Stimulated activated CD8-positive, alpha-beta memory T cell treated with anti-CD3 and anti-CD28 coated beads, Interleukin-12 subunit alpha, Interleukin-12 subunit beta, amount 100 ng/mL, for 24 hours (primary cell): ENCODE measurements around the gene RTL3.
"Not testable (repeated sequence)": the region's sequence is repeated elsewhere in the genome, so short reads cannot be mapped to it uniquely, and the experiment has no call there.

Source experiments
- DNase-seq: peaks from one replicate; pipeline ENCODE4 v3.0.0-alpha.2; 2020; ENCODE audit errors: extremely low read depth

RTL3 gene, protein sequence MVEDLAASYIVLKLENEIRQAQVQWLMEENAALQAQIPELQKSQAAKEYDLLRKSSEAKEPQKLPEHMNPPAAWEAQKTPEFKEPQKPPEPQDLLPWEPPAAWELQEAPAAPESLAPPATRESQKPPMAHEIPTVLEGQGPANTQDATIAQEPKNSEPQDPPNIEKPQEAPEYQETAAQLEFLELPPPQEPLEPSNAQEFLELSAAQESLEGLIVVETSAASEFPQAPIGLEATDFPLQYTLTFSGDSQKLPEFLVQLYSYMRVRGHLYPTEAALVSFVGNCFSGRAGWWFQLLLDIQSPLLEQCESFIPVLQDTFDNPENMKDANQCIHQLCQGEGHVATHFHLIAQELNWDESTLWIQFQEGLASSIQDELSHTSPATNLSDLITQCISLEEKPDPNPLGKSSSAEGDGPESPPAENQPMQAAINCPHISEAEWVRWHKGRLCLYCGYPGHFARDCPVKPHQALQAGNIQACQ

DNA sequence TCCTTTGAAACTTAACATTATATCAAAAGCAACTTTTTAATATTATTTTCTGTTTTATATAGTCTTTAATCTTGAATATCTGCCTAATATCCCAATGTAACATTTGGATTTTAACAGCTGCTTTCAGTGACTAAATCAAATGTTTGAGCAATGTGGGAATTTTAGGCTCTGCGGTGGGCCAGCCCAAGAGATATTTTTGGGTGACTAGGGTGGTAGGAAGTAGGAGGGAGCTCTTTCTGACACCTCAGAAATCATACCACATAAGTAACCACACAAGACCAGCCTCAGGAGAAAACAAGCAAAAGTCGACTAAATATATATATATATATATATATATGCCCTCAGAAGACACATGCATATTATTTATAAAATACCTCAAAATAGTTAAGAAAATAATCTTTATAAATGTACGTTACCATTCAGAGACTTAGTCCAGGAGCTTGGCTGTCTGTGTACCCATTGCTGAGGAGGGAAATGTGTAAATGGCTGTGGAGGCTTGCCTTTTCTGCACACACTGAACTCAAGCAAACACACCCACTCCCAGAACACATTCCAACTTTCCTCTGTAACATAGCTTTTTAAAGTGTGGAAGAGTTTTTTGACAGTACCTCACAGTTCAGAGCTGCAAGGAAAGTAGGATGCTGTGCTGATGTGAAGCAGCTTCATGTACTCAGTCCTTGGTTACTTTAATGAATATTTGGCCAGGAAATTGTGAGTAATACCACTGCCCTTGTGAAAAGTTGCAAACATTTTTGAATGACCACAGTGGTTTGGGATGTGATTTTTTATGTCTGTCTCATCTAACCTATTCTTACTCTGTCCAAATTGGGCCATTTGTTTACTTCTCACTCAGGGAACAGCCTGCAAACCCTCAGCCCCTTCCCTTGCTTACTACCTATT, at the start of gene RTL3:
RTL3 (minus strand) TSS at position 484 of the 900 bp plus-strand sequence. CDS start 908 bp downstream, outside the sequence.
- DNase-seq = no peak

DNA sequence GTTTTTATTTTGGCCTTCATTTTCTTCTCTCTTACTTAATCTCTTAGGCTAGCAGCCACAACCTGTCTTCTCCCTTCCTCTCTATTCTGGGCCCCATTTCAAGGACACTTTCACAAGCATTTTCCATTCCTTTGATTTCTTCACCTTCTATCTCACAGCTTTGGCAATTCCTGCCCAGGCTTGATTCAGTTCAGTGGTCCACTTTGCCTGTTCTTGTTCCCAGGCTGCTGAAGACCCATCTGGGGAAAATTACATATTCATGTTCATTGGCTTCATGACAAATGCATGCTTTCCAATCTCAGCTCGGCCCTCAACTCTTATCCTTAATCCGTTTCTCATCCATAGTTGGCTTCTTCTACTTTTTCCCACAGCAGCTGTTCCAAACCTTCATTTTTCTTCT, 49.7 kb upstream of the RTL3 start:
- no peak for DNase-seq

DNA sequence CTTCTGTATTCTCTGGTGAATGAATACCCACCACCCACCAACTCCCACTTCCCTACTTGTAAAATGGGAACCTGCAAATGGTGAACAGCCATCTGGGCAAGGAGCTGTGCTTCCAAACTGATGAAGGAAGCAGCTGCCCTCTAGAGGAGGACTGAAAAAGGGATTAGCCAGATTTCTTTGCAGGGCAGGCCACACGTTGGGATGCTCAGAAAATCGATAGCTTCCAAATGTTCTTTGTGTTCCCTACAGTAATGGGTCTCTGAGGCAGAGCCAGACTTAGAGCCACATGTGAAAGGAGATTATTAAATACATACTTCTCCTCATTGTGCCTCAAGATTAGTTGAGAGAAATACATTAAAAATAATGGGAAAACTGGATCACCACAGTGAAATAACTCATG, 49.1 kb upstream of the RTL3 start:
- no peak for DNase-seq

DNA sequence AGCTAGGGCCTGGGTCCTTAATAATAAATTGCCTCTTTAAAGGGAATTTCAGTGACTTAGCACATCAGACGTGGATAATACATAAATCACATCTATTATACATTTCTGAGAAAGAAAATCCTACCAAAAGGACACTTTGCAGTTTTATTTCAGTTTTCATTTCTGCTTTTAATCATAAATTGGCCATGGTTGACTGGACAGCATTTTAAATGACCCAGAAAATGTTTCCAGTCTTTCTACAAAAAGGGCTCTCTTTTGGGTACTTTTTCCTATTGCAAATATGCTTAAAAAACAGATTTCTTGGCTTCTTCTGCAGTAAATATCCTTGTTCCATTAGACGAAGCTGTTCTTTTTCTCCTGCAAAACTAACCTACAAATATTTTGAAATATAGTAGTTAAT, 46.9 kb upstream of the RTL3 start:
- no peak for DNase-seq

DNA sequence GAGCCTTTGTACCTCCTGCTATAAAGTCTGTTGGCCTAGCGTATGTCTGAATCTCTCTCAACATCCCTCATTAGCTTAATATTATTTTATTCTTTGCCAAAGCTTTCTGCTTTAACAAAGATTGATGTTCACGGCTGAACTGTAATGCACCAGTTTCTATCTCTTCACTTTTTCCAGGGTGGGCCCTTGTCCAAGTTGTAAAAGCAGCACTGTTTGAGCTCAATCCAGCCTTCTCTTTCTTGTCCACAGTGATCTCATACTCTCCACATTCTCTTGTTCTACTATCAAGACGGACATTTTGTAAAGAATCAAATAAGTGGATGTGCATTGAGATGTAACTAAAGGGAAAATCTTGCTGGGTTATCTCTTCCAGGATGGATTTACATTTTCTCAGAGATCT, 34.4 kb upstream of the RTL3 start:
- no peak for DNase-seq

DNA sequence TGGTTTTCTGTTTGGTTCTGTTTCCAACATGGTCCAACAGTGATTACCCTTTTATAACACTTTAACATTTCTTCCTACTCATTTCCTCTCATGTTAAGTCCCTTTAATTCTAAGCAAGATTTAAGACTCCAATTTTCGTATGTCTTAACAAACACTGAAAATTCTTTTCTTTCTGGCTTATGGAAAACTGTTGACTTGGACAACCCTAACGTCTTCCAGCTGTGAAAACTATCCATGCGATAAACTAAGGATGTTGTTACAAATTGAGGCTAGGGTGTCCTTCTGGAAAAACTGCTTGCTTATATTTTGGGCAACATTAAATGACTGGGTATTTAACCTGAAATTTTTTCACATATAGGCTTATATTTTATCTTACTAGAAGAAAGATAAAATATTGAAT, 33.9 kb upstream of the RTL3 start:
- no peak for DNase-seq

DNA sequence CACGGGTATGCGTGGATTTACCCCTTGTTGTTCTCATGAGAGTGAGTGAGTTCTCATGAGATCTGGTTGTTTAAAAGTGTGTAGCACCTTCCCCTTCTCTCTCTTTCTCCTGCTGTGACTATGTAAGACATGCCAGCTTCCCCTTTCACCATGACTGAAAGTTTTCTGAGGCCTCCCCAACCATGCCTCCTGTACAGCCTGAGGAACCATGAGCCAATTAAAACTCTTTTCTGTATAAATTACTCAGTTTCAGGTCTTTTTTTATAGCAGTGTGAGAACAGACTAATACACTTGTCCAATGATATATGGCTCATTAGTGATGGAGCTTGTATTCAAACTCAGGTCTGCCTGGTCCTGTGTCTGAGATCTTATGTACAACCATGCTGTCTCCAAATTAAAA, 28.5 kb upstream of the RTL3 start:
- DNase-seq = no peak

DNA sequence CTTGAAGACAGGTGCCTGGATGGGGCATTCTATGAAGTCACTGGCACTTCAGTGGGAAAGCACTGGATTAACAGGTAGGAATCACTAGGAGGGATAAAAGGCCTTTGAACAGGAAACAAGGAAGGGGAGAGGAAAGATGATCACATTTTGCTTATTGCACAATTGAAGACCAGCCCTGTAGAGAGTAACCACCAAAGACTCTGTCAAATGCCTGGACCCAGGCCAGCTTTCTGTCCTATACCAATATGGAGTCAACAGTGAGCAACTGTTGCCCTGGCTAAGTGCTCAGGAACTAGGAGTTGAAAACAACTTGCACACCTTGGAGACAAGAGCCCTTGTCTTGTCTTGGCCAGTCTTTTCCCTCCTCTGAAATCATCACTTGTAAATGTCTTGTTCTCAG, 14.1 kb upstream of the RTL3 start:
- DNase-seq = no peak

DNA sequence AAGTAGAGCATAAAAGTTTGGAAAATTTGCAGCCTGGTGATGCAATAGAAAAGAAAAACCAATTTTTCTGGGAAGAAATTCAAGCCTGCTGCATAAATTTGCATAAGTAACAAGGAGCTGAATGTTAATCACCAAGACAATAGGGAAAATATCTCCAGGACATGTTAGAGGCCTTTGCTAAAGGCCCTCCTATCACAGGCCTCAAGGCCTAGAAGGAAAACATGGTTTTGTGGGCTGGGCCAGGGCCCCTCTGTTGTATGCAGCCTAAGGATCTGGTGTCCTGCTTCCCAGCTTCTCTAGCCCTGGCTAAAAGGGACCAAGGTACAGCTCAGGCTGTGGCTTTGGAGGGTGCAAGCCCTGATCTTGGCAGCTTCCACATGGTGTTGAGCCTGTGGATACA, 6.2 kb upstream of the RTL3 start:
- no peak for DNase-seq

DNA sequence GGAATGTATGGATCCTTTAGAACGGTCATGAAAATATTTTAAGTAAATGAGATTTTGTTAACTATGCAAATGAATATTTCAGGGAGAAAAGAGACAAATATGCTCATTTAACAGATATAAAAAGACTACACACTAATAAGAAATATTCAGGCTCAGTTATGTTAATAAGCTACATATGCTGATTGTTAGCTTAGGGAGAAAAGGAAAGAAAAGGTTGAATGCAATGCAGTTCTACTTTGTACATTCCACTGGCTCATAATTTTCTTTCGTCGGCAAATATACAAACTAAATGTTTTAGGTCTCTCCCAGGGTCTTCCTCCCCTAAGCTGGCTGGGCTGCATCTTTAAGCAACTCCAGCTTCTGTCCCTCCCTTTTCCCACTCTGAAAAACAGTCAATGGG, 2.7 kb upstream of the RTL3 start:
- no peak for DNase-seq

DNA sequence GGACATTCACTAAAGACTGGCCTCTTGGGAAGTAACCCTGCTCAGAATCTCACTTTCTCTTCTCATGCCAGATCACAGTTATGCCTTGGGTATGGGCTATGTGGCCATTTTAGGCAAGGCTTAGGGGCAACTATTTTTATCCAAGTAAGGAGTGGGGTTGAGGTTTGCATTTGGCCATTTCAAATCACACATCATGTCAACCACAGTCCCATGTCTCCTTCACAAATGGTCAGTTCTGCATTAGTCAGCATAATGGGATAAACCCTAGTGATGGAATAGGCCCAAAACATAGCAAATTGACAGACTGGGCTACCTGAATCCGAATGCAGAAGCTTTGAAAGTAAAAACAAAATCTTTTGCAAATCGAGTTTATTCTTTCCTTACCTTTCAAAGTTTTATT, 827 bp upstream of the RTL3 start:
- DNase-seq = no peak

DNA sequence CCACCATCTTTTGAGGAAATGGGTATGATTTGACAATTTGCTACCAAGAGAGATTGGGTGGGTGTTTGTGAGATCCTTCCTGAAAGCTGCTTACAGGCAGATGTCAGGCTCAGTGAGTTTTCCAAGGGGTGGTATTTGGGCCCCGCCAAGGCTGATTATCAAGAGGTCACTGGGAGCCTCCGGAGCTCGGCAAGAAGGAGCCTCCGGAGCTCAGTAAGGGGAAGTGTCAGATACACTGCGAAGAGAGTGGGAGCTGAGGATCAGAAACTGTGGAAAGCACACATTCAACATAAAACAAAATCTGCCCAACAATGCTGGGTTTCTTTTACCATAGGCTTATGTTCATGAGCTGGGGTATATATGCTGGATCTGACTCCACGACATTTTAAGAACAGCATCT, 714 bp downstream of the RTL3 start:
- DNase-seq = no peak

DNA sequence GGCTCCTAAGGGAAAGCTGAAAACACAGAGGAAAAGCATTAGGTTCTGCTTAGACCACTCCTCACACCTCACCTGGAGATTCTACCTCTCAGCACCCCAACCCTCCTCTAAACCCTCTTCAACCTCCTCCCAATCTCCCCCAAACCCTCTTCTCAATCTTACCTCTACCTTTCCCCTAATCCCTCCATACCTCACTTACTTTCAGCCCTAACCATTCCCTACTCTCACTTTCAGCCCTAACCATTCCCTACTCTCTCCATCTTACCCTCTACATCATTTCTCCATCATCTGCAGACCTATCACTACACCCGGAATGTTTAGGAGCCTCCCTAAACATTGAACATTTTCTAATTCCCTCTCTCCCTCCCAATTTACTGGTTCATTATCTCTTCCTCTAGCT, 3.5 kb downstream of the RTL3 start:
- no peak for DNase-seq

DNA sequence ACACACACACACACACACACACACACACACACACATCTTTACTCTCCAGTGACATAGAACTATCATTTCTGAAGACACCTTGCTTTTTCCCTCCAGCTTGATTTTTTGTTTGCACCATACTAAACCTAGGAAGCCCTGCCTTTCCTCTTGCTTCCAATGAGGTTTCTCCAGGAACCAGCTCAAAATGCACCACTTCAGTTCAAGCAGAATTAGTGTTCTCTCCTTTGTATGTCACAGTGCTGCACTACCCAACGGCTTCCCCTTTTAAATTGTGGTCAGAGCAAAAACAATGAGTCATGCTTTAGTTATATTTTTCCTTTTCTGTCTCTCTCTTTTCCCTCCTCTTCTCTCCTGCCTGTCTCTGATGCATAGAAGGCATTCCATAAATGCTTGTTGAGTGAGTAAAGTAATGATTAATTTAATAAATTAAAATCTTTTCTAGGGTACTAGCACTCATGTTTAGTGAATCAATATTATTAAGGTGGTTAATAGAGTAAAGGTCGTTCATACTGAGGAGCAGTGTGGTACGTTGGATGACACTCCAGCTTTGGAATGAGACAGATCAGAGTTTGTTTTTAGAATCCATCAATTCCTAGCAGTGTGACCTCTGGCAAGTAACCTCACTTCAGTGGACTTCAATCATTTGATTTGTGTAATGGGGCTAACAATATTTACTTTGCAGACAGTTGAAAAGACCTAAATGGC, 5.9 kb downstream of the RTL3 start:
- DNase-seq = no peak

DNA sequence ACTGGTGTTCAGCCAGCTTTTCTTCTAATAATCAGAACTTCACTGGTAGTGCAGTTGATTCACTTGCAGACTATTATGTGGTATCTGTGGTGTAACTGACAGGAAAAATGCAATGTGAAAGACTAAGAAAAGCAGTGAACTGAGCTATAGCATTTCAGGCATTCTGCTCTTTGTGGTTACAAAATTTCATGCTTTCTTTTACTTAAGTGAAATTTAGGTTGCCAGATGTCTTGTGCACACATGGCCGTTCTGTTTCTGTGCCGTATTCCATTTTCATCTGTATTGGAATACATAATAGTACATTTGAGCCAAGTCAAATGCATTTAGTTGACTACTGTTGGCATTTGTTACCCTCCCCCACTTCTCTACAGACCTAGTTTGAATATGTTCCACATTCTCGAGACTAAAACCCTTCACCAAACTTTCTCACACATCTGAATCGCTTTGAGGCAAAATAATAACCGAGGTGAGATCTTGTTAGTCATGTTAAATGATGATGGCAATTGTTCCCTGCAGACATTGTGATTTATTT, 8.2 kb downstream of the RTL3 start:
- no peak for DNase-seq

DNA sequence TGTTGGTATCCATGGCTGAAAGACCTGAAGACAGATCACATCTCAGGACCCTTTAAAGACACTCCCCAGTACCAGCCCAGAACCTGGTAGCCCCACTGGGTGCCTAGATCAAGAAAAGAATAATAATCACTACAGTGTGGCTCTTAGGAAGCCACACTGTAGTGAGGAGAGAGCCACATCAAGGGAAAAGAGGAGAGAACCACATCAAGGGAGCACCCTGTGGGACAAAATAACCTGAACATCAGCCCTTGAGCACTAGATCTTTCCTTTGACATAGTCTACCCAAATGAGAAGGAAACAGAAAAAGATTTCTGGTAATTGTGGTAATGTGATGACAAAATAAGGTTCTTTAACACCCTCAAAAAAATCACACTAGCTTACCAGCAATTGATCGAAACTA, 15.3 kb downstream of the RTL3 start:
- DNase-seq = no peak

DNA sequence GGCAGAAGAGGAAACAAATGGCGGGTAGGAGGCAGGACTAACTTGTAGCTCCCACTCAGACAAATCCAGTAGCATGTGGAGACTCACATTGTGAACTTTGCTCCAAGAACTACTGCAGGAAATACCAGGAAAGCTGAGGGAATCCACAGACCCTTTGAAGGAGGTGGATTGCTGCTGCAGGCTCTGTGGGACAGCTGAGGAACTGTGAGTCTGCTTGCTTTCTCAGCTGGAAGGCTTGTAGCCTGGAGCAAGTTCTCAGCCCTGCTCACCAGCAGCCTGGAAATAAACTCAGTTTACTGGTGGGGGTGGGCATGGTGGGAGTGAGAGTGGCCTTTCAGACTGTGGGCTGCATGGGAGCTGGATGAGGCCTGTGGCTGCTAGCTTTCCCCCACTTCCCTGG, 16.0 kb downstream of the RTL3 start:
- no peak for DNase-seq

DNA sequence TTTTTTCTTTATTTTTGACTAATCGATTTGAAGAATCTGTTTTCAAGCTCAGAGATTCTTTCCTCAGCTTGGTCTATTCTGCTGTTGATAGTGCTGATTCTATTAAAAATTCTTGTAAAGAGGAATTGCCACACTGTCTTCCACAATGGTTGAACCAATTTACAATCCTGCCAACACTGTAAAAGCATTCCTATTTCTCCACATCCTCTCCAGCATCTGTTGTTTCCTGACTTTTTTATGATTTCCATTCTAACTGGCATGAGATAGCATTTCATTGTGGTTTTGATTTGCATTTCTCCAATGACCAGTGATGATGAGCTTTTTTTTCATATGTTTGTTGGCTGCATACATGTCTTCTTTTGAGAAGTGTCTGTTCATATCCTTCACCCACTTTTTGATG, 23.0 kb downstream of the RTL3 start:
- not testable (repeated sequence) for DNase-seq

DNA sequence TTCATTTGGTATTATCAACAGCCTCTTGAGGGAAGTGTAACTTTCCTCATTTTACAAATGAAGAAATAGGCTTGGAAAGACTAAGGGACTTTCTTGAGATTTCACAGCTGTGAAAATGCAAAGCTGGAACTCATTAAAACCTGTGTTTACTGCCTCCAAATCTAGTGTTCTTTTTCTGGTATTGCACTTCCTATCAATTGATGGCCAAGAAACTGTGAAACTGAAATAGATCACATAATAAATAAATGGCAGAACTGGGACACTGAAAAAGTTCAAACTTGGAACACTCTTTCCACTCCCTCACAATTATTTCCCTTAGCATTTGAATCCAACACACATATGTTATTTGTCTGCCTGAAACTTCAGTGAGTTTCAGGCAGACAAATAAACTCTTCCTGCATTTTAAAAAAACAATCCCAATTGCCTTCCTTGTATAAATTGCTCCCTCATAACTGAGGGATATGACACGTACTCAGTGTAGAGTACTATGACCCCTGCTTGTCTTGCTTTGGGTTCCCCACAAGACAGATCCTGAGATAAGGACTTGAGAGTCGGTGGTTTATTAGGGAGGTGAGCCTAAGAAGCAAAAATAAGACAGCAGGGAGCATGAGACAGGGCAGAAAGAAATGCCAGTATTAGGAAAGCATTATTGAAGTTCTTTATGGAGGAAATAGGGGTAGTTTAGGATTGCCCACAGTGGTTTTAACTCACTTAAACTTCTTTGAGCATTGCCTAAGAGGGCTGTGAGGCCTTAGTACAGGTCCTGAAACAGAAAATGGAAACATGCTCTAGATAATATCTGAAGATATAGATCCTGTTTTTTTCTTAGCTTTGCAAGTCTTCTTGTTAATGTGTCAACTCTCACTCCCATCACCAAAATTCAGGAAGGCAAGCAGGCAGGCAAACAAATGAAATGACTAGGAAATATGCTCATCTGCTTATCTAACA, 33.9 kb downstream of the RTL3 start:
- DNase-seq = no peak

DNA sequence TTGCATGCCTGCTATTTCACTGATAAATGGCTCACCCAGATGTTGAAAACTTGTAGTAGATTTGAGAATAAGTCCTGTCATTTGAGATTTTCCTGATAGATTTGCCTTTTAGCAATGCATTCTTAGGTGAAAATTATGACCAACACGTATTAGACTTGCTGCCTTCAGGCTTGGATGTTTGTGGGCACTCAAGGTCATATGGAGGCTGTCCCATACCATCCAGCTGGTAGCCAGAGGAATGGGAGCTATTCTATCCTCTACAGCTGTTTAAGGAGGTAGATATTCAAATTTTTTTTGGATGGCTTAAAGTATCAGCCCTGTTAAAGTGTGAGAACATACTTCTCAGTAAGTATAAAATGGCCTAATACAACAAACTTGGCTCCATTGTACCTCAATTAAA, 34.7 kb downstream of the RTL3 start:
- DNase-seq = no peak

DNA sequence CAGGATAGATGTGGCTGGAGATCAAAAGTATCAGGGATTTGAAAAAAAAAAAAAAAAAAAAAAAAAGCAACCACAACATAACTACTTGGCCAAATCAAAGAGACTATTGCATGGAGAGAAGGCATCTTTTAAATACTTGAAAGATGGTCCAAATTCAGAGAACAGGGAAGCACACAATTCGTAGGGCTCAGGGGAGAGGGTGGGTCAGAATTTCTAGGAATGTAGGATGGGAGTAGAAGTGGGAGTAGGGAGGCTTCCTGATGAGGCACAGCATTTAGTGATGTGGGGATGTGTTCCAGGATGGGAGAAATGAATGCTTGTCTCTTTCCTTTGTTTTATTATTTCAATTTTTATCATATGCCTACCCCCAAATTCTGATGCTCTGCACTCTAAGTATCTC, 36.3 kb downstream of the RTL3 start:
- no peak for DNase-seq
